Measurements from ENCODE around the gene NR2C2. TPM values are rescaled to one million over a fixed set of nuclear protein-coding genes. Genes with fewer than 3 reads are reported as not detected.

Gene NR2C2
- total and polyA plus RNA-seq, 2 donors (not counting 1 experiment from before 2014, with no cell fraction given): 22.8 to 96.9 TPM

GRCh38 chr3:14929310-14930074, 17.9 kb upstream of the NR2C2 start:
- H3K4me3 Mint-ChIP-seq: no peak overlapping the region
- no peaks in the 10 kb centered on the region for H3K9me3 Mint-ChIP-seq (ENCODE audit: insufficient read depth)
- H3K4me1 Mint-ChIP-seq: no peaks in the 10 kb centered on the region
- Histone ChIP-seq H3K4me2 (replicated peaks; ENCODE audit: low read depth, low read length, poor library complexity, severe bottlenecking) (no peak overlapping the region), H3K4me1 (ENCODE audit: control insufficient read depth in 2 of 2, insufficient read depth in 2 of 2, low read length in 2 of 2) (no peaks in the 10 kb centered on the region), H3K4me3 (ENCODE audit: control extremely low read depth in 1 of 5, extremely low read depth in 1 of 5, insufficient read depth in 1 of 5, low read depth in 2 of 5, low read length in 4 of 5) (no peak overlapping the region), H3K9me3 (ENCODE audit: control extremely low read depth in 1 of 3, control insufficient read depth in 2 of 3, insufficient read depth in 1 of 3, low read length in 2 of 3) (no peaks in the 10 kb centered on the region), H3K36me3 (replicated peaks in 1 of 2; ENCODE audit: control extremely low read depth in 1 of 2, control insufficient read depth in 1 of 2, extremely low read depth in 1 of 2, insufficient read depth in 2 of 2, low read length in 1 of 2) (no peaks in the 10 kb centered on the region), H3K27ac (ENCODE audit: low read length in 2 of 2) (no peak overlapping the region), H2AFZ (ENCODE audit: insufficient read depth, low read depth, low read length, poor library complexity, severe bottlenecking) (no peak overlapping the region), H4K20me1 (ENCODE audit: control insufficient read depth, insufficient read depth, low read length, poor library complexity, severe bottlenecking) (no peaks in the 10 kb centered on the region), H3K9ac (ENCODE audit: low read length) (no peak overlapping the region), H3K27me3 (replicated peaks in 1 of 4; ENCODE audit: control extremely low read depth in 1 of 4, control insufficient read depth in 3 of 4, insufficient read depth in 4 of 4, low read length in 3 of 4) (no peaks in the 10 kb centered on the region), H3K79me2 (ENCODE audit: control insufficient read depth, insufficient read depth, low read length) (no peaks in the 10 kb centered on the region)
- POLR2A ChIA-PET: no interaction called here
- no CpG with 5 or more reads among the region's 2 CpGs for WGBS (ENCODE audit: insufficient coverage)
- intact Hi-C loops (cut with micrococcal nuclease): loop anchor here (5.0 to 10.0 kb wide), 2 partner anchors 168 to 475 kb away; partner anchors contain the start of gene RBSN
- H3K27ac Mint-ChIP-seq: no peak overlapping the region
- CTCF ChIA-PET: no interaction called here
- H3K27me3 Mint-ChIP-seq: no peaks in the 10 kb centered on the region
- TF ChIP-seq CTCF (IDR thresholded peaks at IDR 0.05) (no peak), EZH2 (IDR thresholded peaks at IDR 0.05; ENCODE audit: borderline replicate concordance, insufficient read depth, low read depth, low read length, poor library complexity, severe bottlenecking) (no peak)
- DNase-seq: no peak
- ATAC-seq (ENCODE audit: low read depth): no peak

GRCh38 chr3:14933820-14934425, 13.5 kb upstream of the NR2C2 start:
- no peak overlapping the region for H3K4me3 Mint-ChIP-seq
- no peaks in the 10 kb centered on the region for H3K4me1 ChIP-seq (ENCODE audit: control insufficient read depth in 2 of 2, insufficient read depth in 2 of 2, low read length in 2 of 2)
- no peaks in the 10 kb centered on the region for H3K27me3 Mint-ChIP-seq
- H3K9me3 ChIP-seq (ENCODE audit: control extremely low read depth in 1 of 3, control insufficient read depth in 2 of 3, insufficient read depth in 1 of 3, low read length in 2 of 3): no peaks in the 10 kb centered on the region
- TF ChIP-seq EZH2 (IDR thresholded peaks at IDR 0.05; ENCODE audit: borderline replicate concordance, insufficient read depth, low read depth, low read length, poor library complexity, severe bottlenecking): no peak
- ChIA-PET CTCF (interaction anchor here (1.3 to 1.6 kb wide), 2 partner anchors 10 kb away, joined by 3 to 4 read pairs; no protein-coding TSS in a partner anchor), POLR2A (no interaction called here)
- H3K9me3 Mint-ChIP-seq (ENCODE audit: insufficient read depth): no peaks in the 10 kb centered on the region
- peaks cover 1% of the 10 kb centered on the region for H3K4me1 Mint-ChIP-seq
- no peak for DNase-seq
- H3K4me3 ChIP-seq (ENCODE audit: control extremely low read depth in 1 of 5, extremely low read depth in 1 of 5, insufficient read depth in 1 of 5, low read depth in 2 of 5, low read length in 4 of 5): no peak overlapping the region
- no peak overlapping the region for H2AFZ ChIP-seq (ENCODE audit: insufficient read depth, low read depth, low read length, poor library complexity, severe bottlenecking)
- no peak overlapping the region for H3K9ac ChIP-seq (ENCODE audit: low read length)
- H3K27ac ChIP-seq (ENCODE audit: low read length in 2 of 2): no peak overlapping the region
- H3K27me3 ChIP-seq (replicated peaks in 1 of 4; ENCODE audit: control extremely low read depth in 1 of 4, control insufficient read depth in 3 of 4, insufficient read depth in 4 of 4, low read length in 3 of 4): no peaks in the 10 kb centered on the region
- no peaks in the 10 kb centered on the region for H4K20me1 ChIP-seq (ENCODE audit: control insufficient read depth, insufficient read depth, low read length, poor library complexity, severe bottlenecking)
- H3K79me2 ChIP-seq (ENCODE audit: control insufficient read depth, insufficient read depth, low read length): peaks cover 24% of the 10 kb centered on the region
- no peak overlapping the region for H3K4me2 ChIP-seq (replicated peaks; ENCODE audit: low read depth, low read length, poor library complexity, severe bottlenecking)
- H3K36me3 ChIP-seq (replicated peaks in 1 of 2; ENCODE audit: control extremely low read depth in 1 of 2, control insufficient read depth in 1 of 2, extremely low read depth in 1 of 2, insufficient read depth in 2 of 2, low read length in 1 of 2): no peaks in the 10 kb centered on the region
- 93% methylated on average over 2 of the region's 7 CpGs for WGBS (ENCODE audit: insufficient coverage)
- intact Hi-C loops (cut with micrococcal nuclease): no loop called here
- no peak overlapping the region for H3K27ac Mint-ChIP-seq
- no peak for ATAC-seq (ENCODE audit: low read depth)

Measured in B cell (primary cell).